DMS153 treated with DMSO at 0.1 percent for 48 hours (cell line): Measurements from ENCODE around the gene FOLR1.
A peak's percentile ranks its signal among the peaks of the same experiment; 100 is the strongest.

Experiments used
- DNase-seq: peaks from one replicate; lab custom pipeline; 2025; ENCODE audit not compliant: unreplicated experiment; lab: John Stamatoyannopoulos, UW

FOLR1 gene

GRCh38 chr11:72234514-72234830 is 42.5 kb downstream of the FOLR1 start:
- no peak for DNase-seq

GRCh38 chr11:72234920-72235319 is 43.0 kb downstream of the FOLR1 start:
- no peak for DNase-seq

DNA sequence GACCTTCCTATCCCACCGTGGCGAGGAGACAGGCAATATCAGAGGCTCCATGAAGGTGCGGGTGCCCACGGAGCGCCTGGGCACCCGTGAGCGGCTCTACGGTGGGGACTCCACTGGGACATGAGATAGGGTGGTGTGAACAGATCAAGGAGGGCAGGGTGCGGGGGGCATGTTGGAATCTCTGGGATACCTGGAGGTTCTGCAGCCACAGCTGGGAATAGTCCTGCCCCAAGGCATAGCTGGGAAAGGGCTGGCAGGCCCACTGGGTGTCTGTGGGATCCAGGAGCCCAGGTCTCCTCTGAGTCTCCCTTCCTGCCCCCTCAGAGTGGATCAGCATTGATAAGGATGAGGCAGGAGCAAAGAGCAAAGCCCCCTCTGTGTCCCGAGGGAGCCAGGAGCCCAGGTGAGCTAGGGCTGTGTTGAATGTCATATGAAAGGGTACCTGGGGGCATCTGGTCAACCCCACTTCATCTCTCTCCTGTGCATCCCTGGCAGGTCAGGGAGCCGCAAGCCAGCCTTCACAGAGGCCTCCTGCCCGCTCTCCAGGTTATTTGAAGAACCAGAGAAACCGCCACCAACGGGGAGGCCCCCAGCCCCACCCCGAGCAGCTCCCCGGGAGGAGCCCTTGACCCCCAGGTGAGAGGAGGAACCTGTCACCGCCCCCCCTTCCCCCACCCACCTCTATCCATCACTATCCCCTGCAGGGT is 43.6 kb downstream of the FOLR1 start:
- no peak for DNase-seq

DNA sequence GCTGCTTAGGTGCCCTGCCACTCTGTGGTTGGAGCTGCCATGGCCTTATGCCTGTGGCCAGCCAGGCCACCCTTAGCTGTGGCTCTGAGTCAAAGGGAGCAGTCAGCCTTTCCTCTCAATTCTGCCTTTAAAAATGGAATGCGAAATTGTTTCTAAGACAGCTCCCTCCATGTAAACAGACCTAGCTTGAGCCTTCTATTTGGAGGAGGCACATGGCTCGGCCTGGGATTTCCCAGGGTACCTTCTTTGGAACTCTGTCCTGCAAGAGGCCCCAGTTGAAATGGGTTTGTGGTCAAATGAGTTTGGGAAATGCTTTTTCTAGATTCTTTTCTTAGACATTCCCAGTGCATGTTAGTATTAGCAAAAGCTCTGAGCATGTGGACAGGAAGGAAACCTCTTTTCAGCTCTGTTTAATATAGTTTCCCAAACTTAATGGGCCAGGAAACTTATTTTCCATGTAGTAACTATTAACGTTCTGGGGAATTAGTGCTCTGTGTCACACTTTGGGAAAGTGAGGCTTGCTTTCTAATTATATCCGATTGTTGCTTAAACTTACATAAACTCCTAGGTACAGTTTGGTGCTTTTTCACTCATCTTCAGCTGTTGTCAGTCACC is 44.2 kb downstream of the FOLR1 start:
- DNase-seq, result no peak

DNA sequence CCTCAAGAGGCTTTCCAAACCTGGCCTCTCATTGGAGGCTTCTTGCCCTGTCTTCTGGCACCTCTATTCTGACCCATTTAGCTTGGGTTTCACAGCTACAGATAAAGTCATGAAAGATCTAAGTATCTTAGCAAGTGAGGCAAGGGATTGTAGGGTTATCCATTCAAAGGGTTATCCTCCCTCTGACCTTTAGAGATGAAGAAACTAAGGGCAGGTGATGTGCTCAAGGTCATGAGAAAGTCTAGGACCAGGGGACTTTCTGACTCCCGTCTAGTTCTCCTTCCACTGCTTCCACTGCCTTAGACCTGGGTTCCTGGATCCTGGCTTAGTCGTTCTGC is 44.8 kb downstream of the FOLR1 start:
- no peak for DNase-seq

GRCh38 chr11:72237112-72237931 is 45.4 kb downstream of the FOLR1 start:
- no peak for DNase-seq

GRCh38 chr11:72238040-72238450 is 46.1 kb downstream of the FOLR1 start:
- DNase-seq, result peak; percentile 60

- DNase-seq, result no peak
These were observed 46.8 kb downstream of the FOLR1 start for GRCh38 chr11:72238492-72239312.

DNA sequence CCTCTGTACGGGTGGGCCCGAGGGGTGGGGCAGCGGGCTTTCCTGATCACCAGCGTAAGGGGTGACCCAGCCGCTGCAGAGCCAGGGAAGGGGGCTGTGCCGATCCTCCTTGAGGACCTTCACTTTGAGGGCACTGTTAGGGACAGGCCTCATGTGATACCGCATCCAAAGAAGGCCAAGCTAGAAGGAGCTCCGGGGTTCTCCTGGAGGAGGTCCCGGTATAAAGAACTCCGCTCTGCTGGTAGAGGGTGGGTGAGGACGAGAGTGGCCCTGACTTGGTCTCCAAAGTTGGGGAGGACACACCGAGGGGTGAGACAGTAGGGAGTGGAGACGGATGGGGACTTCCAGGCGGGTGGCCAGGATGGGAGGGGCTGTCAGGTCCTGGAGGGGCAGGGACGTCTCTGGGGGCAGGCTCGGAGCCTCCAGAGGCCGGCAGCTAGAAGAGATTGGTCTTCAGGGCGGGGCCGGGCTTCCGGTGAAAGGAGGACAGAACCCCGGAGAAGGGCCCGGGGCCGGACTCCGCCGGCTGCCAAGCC is 47.4 kb downstream of the FOLR1 start:
- DNase-seq, result peak; percentile 24

- DNase-seq, result peak; percentile 6
These were observed 48.0 kb downstream of the FOLR1 start for GRCh38 chr11:72239849-72240460.

DNA sequence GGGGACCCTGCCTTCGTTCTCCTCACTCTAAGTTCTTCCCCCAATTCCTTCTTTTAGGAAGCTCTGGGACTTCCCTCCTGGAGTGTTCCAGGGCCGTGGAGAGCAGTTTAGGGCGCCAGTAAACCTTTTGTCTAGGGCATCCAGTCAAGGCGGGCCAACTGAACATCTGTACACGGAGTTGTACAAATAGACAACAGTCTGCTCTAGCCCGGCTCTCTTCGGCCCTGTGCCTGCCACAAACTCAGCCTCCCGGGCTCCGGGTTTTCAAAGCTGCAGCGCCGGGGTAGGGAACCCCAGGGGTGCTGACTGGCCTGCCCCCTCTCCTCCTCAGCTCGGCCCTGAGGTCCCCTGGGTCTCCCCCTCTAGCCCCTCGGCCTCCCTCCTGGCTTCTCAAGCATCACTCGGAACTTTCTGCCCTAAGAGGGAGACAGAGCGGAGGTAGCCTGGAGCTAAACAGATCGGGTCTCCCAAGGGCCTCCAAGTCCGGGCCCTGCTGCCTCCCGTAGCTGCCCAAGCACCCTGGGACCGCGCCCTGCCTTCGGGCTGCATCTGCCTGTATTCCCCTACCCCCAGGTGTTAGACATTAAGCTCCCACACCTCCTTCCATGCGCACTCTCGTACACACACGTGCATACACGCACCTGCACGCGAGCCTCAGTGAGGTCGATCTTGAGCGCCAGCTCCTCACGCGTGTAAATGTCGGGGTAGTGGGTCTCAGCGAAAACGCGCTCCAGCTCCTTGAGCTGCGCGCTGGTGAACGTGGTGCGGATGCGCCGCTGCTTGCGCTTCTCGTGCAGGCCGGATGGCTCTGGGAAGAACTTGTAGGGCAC is 48.7 kb downstream of the FOLR1 start:
- DNase-seq, result peak; percentile 30

- no peak for DNase-seq
These were observed 49.4 kb downstream of the FOLR1 start for GRCh38 chr11:72241291-72241781.

DNA sequence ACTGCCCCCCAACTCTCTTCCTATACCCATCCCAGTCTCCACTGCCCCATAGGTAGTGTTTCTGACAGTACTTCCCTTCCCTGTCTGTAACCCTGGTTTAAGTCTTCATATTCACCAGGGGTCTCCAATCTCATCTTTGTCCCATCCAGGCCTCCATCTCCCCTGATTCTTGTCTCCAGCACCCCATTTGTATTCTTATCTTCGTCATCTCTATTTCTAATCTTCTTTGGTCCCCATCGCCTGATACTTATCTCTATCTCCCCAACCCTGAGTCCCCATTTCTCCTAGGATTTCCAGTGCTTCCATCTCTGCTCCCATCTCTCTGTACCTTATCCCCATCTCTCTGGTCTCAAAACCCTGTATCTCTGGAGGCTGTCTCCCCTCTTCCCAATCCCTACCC is 50.2 kb downstream of the FOLR1 start:
- no peak for DNase-seq

- DNase-seq, result no peak
These were observed 51.5 kb downstream of the FOLR1 start for GRCh38 chr11:72243173-72244059.

GRCh38 chr11:72244060-72244360 is 52.1 kb downstream of the FOLR1 start, which contains the start of gene PHOX2A:
Gene PHOX2A, minus strand, starts transcription at chr11:72244176. Its CDS starts 172 bp downstream, at chr11:72244004.
- no peak for DNase-seq

GRCh38 chr11:72244361-72245262 is 52.7 kb downstream of the FOLR1 start:
- no peak for DNase-seq

DNA sequence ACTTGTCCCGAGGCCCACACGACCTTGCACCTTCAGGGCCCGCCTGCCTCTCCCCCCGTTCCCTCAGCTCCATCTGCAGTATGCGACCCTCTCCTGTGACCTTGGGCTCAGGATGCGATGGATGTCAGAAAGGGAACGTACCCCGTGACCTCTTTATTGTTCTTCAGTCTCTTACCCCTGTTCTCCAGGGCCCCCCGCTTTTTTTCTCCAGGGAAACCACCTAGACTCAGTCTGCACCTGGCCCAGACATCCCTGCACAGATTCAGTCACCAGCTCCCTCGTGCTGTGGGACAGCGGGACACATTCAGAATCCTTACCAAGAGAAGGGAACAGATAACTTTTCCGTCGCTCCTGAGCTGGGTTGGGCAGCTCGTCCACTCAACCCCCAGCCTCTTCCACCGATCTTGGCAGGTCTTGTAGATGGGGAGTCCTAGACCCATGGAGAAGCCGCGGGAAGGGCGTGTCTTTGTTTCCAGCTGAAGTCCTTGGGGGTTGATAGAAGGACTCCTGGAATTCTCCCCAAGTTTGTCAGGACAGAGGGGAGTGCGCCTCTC is 53.4 kb downstream of the FOLR1 start:
- DNase-seq, result no peak
